Prostate gland (tissue), 2 donors: Measurements from ENCODE around the gene LRRC71.

Experiments used
- CTCF ChIP-seq, 4 experiments: fragments of 200-600 bp in 2 of 4; fragments of 450-650 bp in 2 of 4; sonication (generic) in 2 of 4; IDR thresholded peaks; 1 replicate in 3 of 4; 2 replicates in 1 of 4; pipeline ENCODE4 v1.5.1; 2016 to 2019; ENCODE audit warnings: antibody characterized with exemption in 4 of 4, mild to moderate bottlenecking in 2 of 4, moderate library complexity in 2 of 4
- POLR2A ChIP-seq: fragments of 450-650 bp; IDR thresholded peaks from one replicate; pipeline ENCODE4 v1.6.1; 2016; ENCODE audit warnings: antibody characterized with exemption, mild to moderate bottlenecking
- POLR2AphosphoS5 ChIP-seq: sonication (generic); formaldehyde crosslinking; IDR thresholded peaks from one replicate; pipeline ENCODE4 v1.6.1; 2017; ENCODE audit warnings: antibody characterized with exemption

GRCh38 chr1:156942176-156942575 lies 21.7 kb downstream of the LRRC71 start:
- TF ChIP-seq CTCF (IDR thresholded peaks at IDR 0.05) (no peak), POLR2A (no peak), POLR2AphosphoS5 (no peak)
